ENCODE measurements around the gene KCTD1.

KCTD1 gene

GRCh38 chr18:26419746-26420145 is 128.6 kb downstream of the KCTD1 start:
- no peak for DNase-seq

DNA sequence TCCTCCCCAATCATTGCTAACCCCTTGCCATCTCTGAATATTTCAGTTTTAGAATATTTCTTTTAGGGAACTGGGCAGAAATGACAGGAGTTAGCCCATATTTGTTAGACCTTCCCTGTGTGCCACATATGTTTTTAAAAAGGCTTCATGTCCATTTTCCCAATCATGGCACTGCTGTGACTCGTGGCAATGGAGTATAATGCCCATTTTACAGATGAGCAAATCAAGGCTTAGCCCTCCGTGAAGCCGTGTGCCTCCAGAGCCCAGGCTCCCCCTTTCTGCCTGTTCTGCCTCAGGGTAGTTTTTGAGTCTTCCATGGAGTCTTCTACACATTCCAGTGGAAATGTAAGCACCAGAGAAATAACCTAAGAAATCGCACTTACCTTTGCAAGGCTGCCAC is 130.1 kb downstream of the KCTD1 start:
- DNase-seq: no peak

DNA sequence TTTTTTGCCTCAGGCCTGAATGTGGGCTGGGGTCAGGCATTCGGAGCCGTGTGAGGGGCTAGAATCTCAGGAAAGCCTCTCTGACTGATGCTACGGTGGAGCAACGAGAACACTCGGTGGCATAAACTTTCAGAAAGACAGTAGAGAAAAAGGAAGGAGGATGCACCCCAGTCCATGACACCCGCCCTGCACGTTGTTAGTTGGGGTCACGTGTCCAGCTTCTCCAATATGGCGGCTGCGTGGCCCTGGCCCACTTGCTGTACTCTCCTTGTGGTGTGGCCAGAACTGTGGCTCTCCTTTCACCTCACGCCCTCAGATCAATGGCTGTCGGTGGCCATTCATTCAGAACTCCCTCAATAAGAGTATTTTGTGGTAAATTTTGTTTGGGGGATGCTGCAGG is 131.2 kb downstream of the KCTD1 start:
- DNase-seq: no peak

- no peak for DNase-seq
Measured at GRCh38 chr18:26416652-26417150, 131.7 kb downstream of the KCTD1 start.

DNA sequence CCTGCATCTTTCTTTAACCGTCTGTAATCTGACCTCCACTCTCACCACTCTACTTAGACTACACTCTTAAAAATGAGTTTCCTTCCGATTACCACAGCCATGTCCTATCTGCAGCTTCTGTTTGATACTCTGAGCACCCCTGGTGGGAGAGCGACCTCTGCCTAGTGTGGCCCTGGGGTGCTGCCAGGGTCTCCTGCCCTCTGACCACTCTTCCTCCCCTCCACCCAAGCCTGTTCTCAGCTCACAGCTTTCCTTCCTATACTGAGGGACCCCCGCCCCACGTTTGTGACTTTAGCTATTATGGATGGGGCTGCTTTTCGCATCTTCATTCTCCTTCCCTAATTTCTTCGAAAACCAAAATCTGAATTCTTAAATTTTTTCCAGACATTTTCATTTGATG is 132.7 kb downstream of the KCTD1 start:
- DNase-seq: no peak

DNA sequence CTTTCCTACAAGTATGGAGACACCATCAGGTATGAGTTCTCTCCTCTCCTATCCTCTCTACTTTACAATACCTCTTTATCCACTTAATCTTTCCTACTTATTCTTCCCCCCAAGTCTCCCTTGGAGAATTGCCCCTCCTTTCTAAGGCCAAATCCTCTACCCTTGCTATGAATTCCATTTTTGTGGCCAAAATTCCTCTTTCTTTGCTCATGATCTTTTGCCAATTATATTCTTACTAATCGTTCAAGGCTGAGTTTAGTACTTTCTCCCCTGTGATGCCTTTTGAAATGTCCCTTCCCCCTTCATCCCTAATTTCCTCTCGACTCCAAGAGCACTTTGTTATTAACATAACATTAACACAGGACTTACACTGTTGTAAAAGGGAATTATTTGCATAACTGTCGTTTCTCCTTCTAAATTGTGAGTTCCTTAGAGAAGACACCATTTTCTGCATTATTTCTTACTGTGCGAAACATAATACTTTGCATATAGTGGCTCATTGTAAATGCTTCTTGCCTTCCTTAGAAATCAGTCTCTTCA is 133.4 kb downstream of the KCTD1 start:
- no peak for DNase-seq

GRCh38 chr18:26409091-26409490 is 139.3 kb downstream of the KCTD1 start:
- no peak for DNase-seq

GRCh38 chr18:26407736-26408601 is 140.4 kb downstream of the KCTD1 start:
- no peak for DNase-seq

DNA sequence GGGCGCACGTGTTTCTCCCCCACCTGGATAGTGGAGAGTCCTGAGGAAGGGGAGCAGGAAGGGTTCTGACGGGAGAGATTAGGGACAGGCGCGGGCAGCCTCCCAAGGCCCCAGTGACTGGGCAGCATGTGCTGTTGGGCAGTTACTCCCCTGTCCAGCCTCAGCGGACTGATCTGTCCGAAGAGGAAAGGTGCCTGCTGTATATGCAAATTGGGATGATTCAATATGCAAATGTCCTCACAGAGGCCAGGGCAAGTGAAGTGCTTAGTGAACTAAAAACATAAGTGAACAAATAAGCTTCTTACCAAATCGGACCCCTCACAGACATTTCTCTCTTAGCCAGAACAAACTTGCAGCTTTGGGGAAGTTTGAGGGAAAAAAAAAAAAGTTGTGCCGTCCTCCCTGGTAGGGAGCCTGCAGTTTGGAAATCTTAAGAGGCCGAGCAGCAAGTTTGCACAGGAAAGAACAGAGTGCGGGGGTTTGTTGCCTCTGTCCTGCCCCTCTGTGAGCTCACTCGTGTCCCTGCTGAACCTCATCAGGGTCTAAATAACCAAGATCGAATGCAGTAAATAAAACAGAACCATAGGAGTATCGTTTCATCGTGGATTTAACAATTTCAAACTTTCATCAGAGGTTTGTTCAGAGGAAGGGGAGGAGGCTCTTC is 141.4 kb downstream of the KCTD1 start:
- no peak for DNase-seq

DNA sequence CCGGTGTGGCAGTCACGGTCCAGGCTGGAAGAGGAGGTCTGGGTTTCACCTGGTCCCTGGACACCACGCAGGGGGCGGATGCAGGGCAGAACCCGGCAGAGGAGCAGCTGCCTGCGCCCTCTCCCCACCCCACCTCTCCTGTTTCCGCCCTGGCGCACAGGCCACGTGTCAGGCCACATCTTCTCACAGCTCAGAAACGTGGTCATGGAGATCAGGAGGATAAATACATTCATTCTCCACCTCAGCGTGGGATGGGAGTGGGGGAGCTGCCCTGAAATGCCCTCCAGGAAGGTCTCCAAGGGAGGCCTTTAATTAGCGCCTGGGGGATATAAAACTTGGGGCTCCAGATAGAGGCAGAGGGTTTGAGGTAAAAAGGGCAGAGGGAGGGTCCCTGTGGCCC is 142.0 kb downstream of the KCTD1 start:
- no peak for DNase-seq

- DNase-seq: peak; percentile 60
Measured at GRCh38 chr18:26405190-26405801, 143.1 kb downstream of the KCTD1 start.
